GM21619 (cell line): Measurements from ENCODE around the gene ARHGAP45.

Source experiments
- ATAC-seq: cut with Tn5 transposase; IDR thresholded peaks from one replicate; pipeline ENCODE4 v1.9.1; 2021; ENCODE audit not compliant: unreplicated experiment

The ARHGAP45 gene

DNA sequence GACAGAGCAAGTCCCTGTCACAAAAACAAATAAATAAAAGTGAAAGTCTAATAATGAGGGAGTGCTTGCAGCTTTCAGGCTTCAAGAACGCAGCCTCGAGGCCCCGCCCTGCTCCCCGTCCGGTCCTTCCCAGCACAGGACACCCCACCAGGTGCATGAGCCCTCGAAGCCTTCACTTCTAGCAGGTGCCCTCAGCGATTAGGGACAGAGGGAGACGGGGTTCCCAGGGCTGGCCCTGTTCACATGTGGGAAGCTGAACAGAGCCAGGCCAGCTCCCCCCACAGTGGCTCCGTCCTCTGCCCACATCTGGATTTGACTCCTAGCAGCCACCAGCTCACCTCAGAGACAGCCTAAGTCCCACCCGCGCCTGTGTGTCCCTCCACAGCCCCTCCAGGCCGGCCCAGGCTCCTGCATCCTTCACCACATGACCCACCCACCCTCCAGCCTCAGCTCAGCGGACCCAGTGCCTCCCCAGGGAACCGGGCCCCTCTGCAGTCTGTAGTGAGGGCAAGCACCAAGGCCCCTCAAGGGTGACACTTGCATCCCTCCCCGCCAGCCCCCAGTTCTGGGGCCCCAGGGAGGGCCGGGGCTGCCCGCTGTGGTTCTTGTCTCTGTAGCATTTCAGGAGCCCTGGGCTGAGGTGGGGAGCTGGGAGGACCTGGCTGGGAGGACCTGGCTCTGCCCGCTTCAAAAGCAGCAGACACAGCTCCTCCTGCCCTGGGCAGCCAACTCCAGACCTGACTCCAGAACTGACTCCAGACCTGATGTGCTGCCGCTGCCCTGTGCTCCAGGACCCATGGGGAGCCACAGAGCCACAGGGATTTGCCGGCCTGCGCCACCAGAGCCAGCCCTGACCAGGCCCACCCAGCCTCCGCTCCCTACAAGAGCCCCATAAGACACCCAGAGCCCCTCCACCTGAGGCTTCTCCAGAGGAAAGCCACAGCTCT lies 64.1 kb downstream of the ARHGAP45 start:
- no peak for ATAC-seq

DNA sequence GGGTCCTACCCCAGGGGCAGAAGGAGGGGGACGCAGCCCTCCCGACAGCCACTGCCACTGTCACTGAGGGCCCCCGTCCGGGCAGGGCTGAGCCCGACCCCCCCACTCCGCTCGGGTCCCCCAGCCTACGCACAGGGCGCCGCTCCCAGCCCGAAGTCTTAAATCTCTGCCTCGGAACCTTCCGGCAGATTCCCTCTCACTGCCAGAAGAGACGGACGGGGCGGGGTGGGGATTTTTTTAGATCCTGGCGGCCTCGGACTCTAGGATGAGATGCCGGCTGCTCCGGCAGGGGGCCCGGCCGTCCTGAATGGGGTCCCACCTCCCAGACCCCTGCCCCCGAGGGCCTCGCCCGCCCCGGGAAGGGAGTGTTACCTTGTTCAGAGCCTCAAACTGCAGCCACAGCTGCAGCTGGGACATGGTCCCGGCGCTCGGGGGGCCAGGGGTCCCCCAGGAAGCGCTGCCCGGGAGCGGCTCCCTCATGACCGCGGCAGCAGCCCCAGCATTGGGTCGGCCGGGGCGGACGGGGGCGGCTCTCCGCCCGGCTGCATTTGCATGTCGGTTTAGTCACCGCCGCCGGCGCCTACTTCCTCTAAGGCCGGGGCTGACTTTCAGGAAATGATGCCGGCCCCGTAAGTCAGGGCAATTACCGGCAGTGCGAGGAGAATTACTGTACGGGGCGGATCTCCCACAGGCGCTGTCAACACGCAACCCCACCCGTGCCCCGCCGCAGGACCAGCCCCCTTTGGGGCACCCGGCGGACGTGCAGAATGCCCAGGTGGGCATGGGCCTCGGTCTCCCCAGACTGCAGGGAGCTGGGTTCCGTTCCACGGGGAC lies 65.0 kb downstream of the ARHGAP45 start:
- peak; percentile 35 for ATAC-seq

DNA sequence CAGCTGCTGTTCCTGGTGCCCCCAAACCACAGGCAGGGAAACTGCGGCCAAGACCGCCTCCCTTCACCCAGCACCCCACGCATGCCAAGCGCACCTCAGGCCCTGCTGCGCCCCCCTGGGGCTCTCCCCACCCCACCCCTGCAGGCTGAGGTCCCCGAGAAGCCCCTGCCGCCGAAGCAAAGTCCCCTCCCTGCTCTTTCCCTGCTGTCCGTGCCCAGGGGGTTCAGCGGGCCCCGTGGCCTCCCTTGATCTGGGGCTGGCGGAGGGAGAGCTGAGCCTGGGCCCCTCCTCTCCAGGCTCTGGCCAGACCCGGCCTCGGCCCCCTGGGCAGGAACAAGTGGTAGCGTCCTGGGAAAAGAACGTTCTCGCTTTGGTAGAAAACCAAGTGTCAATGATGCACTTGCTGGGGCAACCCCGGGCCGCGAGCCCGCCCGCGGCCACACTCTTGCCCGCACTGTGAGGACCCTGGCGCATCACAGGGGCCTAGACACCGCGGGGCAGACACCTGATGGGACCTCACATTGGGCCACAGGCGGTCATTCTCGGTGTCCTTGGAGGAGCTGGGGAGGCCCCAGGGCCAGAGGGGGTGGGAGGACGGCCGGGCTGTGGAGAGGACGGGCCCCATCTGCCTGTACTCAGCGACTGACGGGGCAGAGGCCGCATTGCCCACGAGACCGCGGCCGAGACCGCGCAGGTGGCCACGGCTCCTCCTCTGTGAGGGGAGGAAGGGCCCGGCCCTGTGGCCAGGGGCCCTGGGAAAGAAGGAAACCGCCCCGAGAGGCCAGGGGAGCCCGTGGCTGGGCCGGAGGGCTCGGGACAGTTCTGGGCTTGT lies 65.8 kb downstream of the ARHGAP45 start:
- ATAC-seq: peak; percentile 3

DNA sequence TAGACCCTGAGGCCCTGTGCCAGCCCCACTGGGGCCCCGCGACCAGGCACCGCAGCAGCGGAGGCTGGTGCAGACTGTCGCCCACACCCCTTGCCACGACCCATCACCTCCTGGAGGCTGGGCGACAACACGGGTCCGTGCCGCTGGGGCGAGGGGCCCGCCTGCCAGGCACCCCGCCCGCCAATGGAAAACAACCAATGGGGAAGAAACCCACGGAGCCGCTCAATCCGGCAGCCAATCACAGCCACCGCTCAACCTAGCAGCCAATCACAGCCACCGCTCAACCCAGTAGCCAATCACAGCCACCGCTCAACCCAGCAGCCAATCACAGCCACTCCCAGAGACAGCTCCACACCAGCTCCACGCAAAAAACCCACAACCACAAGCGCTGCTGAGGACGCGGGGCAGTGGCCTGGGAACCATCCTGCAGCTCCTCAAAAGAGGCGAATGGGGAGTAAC lies 66.5 kb downstream of the ARHGAP45 start:
- peak; percentile 42 for ATAC-seq

DNA sequence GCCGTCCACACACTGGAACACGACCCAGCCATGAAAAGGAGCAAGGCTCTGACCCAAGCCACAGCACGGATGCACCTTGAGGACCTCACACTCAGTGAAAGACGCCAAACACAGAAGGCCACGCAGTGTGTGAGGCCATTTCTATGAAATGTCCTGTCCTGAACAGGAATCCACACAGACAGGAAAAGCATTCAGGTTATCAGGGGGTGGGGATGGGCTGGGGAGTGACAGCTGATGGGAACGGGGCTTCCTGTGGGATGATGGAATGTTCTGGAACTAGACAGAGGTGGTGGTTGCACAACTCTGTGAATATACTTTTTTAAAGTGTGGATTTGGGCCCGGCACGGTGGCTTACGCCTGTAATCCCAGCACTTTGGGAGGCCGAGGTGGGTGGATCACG lies 67.5 kb downstream of the ARHGAP45 start:
- ATAC-seq: no peak

DNA sequence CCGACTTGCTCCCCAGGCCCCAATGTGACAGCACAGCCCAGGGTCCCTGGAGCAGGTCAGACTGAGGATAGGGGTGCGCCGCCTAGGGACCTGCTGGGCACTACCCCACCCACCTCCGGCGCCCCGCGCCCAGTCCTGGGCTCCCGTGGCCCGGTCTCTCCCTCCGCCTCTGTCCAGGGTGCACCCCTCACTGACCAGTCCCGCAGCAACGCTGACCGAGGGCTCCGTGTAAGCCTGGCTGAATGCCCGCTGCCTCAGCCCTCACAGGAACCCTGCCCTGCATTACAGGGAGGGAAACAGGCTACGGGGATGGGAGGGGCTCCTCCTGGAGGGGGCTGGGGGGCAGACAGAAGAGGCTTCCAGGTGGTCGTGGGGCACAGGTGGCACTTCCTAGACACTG lies 68.5 kb downstream of the ARHGAP45 start:
- ATAC-seq: no peak

DNA sequence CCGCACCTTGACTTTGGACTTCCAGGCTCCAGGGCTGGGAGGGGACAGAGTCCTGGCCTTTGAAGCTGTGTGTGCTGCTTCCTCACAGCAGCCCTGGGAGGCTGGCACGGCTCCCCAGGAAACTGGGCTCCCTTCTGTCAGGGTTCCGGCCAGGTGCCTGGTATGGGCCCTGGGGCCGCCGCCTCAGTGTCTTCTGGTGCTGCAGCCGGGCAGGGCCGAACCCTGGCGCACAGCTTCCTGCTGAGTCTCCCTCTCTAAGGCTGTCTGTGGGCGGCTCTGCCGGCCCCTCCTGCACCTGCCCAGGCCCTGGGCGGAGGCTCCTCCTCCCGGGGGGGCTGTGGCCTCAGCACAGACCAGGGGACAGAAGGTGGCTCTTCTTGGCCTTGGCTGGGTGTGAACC lies 69.2 kb downstream of the ARHGAP45 start:
- no peak for ATAC-seq
